Measurements from ENCODE around the gene UBD.

The UBD gene

GRCh38 chr6:29567541-29567940 lies 8.0 kb upstream of the UBD start:
- Histone ChIP-seq H3K36me3 (no peaks in the 10 kb centered on the region), H3K9me3 (ENCODE audit: severe bottlenecking) (no peaks in the 10 kb centered on the region), H3K27ac (no peak overlapping the region), H3K4me3 (ENCODE audit: low read depth, low read length) (no peak overlapping the region), H3K27me3 (ENCODE audit: insufficient read depth, low read depth, severe bottlenecking) (peaks cover 97% of the 10 kb centered on the region)
- no peak for TF ChIP-seq CTCF (IDR thresholded peaks at IDR 0.05; ENCODE audit: low read depth, low read length)
- no peak for DNase-seq

- peaks cover 97% of the 10 kb centered on the region for H3K27me3 ChIP-seq (ENCODE audit: insufficient read depth, low read depth, severe bottlenecking)
- H3K36me3 ChIP-seq = no peaks in the 10 kb centered on the region
- no peak for TF ChIP-seq CTCF (IDR thresholded peaks at IDR 0.05; ENCODE audit: low read depth, low read length)
- no peak overlapping the region for H3K27ac ChIP-seq
- no peaks in the 10 kb centered on the region for H3K9me3 ChIP-seq (ENCODE audit: severe bottlenecking)
- no peak for DNase-seq
- H3K4me3 ChIP-seq (ENCODE audit: low read depth, low read length) = no peak overlapping the region
Measured at GRCh38 chr6:29566856-29567255, 7.3 kb upstream of the UBD start.

- DNase-seq = no peak
- Histone ChIP-seq H3K9me3 (ENCODE audit: severe bottlenecking) (no peaks in the 10 kb centered on the region), H3K27ac (no peak overlapping the region), H3K4me3 (ENCODE audit: low read depth, low read length) (no peak overlapping the region), H3K27me3 (ENCODE audit: insufficient read depth, low read depth, severe bottlenecking) (peaks cover 97% of the 10 kb centered on the region), H3K36me3 (no peaks in the 10 kb centered on the region)
- no peak for TF ChIP-seq CTCF (IDR thresholded peaks at IDR 0.05; ENCODE audit: low read depth, low read length)
Measured at GRCh38 chr6:29564875-29565274, 5.3 kb upstream of the UBD start.

GRCh38 chr6:29563435-29563965 lies 4.0 kb upstream of the UBD start:
- DNase-seq = no peak
- Histone ChIP-seq H3K4me3 (ENCODE audit: low read depth, low read length) (no peak overlapping the region), H3K9me3 (ENCODE audit: severe bottlenecking) (no peaks in the 10 kb centered on the region), H3K27ac (no peak overlapping the region), H3K36me3 (no peaks in the 10 kb centered on the region), H3K27me3 (ENCODE audit: insufficient read depth, low read depth, severe bottlenecking) (peaks cover 100% of the 10 kb centered on the region)
- TF ChIP-seq CTCF (IDR thresholded peaks at IDR 0.05; ENCODE audit: low read depth, low read length) = no peak

GRCh38 chr6:29561606-29562181 lies 2.2 kb upstream of the UBD start:
- DNase-seq = no peak
- H3K36me3 ChIP-seq = no peaks in the 10 kb centered on the region
- no peaks in the 10 kb centered on the region for H3K9me3 ChIP-seq (ENCODE audit: severe bottlenecking)
- no peak overlapping the region for H3K27ac ChIP-seq
- TF ChIP-seq CTCF (IDR thresholded peaks at IDR 0.05; ENCODE audit: low read depth, low read length) = no peak
- no peak overlapping the region for H3K4me3 ChIP-seq (ENCODE audit: low read depth, low read length)
- H3K27me3 ChIP-seq (ENCODE audit: insufficient read depth, low read depth, severe bottlenecking) = peaks cover 100% of the 10 kb centered on the region

- DNase-seq = no peak
- Histone ChIP-seq H3K27ac (no peak overlapping the region), H3K36me3 (no peaks in the 10 kb centered on the region), H3K27me3 (ENCODE audit: insufficient read depth, low read depth, severe bottlenecking) (peaks cover 100% of the 10 kb centered on the region), H3K4me3 (ENCODE audit: low read depth, low read length) (no peak overlapping the region), H3K9me3 (ENCODE audit: severe bottlenecking) (no peaks in the 10 kb centered on the region)
- no peak for TF ChIP-seq CTCF (IDR thresholded peaks at IDR 0.05; ENCODE audit: low read depth, low read length)
Measured at GRCh38 chr6:29561091-29561490, 1.6 kb upstream of the UBD start.

Measured in WERI-Rb-1 (cell line).